KMS-11 (cell line): ENCODE data around the gene GOLGA2.

ENCODE experiments used
- H2AFZ ChIP-seq: fragments of 200-600 bp; sonication (generic); 2 replicates; pipeline ENCODE4 v1.6.1; 2016; ENCODE audit warnings: antibody characterized with exemption, mixed run types, low read depth
- H3K27ac ChIP-seq: fragments of 200-600 bp; sonication (generic); 2 replicates; pipeline ENCODE4 v1.6.1; 2016; ENCODE audit warnings: mild to moderate bottlenecking, mixed run types
- H3K27me3 ChIP-seq: fragments of 200-600 bp; sonication (generic); 2 replicates; pipeline ENCODE4 v1.6.1; 2017; ENCODE audit warnings: mild to moderate bottlenecking, low read depth, mixed run types, moderate library complexity; ENCODE audit not compliant: insufficient read depth
- H3K36me3 ChIP-seq: fragments of 200-600 bp; sonication (generic); 2 replicates; pipeline ENCODE4 v1.6.1; 2017; ENCODE audit warnings: mild to moderate bottlenecking, mixed run types; ENCODE audit not compliant: insufficient read depth
- H3K4me1 ChIP-seq: fragments of 200-600 bp; sonication (generic); 2 replicates; pipeline ENCODE4 v1.6.1; 2016; ENCODE audit warnings: mild to moderate bottlenecking, low read depth, mixed run types; ENCODE audit not compliant: poor library complexity, severe bottlenecking
- H3K4me2 ChIP-seq: fragments of 200-600 bp; sonication (generic); 2 replicates; pipeline ENCODE4 v1.7.0; 2016; ENCODE audit warnings: mild to moderate bottlenecking, mixed run types
- H3K4me3 ChIP-seq: fragments of 200-600 bp; sonication (generic); IDR thresholded peaks from 2 replicates; pipeline ENCODE4 v1.6.1; 2017; ENCODE audit warnings: low read depth, low read length, mixed read lengths; ENCODE audit not compliant: insufficient read depth
- H3K79me2 ChIP-seq: fragments of 200-600 bp; sonication (generic); 2 replicates; pipeline ENCODE4 v1.6.1; 2016; ENCODE audit warnings: low read depth, mixed run types; ENCODE audit not compliant: insufficient read depth
- H3K9ac ChIP-seq: fragments of 200-600 bp; sonication (generic); 2 replicates; pipeline ENCODE4 v1.6.1; 2016; ENCODE audit warnings: mild to moderate bottlenecking, mixed run types
- H4K20me1 ChIP-seq: fragments of 200-600 bp; sonication (generic); 2 replicates; pipeline ENCODE4 v1.6.1; 2016; ENCODE audit warnings: mild to moderate bottlenecking, mixed run types; ENCODE audit not compliant: insufficient read depth
- TF ChIP-seq, protein P1 (sequence below): fragments of 200-600 bp; sonication (generic); conservative IDR thresholded peaks from 2 replicates; pipeline ENCODE4 v1.6.1; 2017; ENCODE audit warnings: low read depth, mild to moderate bottlenecking, antibody characterized with exemption, low read length, moderate library complexity, mixed read lengths

GOLGA2 gene

DNA sequence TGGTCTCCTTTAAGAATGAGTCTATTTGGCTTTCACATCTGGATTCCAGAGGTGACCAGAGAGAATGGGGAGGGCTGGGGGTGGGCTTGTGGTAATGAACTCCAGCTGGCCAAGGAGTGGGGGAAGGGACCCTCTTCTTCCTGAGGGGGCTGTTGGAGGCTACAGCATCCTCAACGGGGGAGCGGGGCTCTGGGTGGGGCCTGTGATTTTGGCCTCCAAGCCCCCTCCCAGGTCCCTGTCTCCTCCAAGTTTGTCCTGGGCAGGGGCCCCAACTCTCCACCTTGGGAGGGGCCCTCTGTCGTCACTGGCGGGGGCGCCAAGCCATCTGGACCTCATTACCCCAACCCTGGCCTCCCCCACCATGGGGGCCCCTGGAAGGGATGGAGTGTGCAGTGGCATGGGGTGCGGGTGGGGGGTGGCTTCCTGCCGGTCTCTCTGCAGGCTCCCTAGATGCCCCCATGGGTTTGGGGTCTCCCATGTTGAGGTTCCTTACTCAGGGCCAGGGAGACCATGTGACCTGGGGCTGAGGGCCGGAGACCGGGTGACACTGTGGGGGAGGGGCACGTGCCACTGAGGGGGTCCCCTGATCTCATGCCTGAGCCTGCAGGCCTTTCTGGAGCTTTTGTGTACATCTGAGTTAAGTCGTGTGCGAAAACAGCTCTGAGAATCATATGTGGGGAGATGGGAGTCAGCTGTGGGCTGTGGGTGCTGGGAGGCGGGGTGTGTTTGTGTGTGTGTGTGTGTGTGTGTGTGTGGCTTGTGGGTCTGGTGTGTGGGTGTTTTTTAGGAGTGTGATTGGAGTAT is 32.4 kb downstream of the GOLGA2 start:
- Histone ChIP-seq H3K27me3 (peaks cover 31% of the 10 kb centered on the region), H3K9ac (no peak overlapping the region), H3K27ac (no peak overlapping the region), H3K4me1 (no peaks in the 10 kb centered on the region), H3K36me3 (no peaks in the 10 kb centered on the region), H2AFZ (no peak overlapping the region), H3K4me3 (no peak overlapping the region), H4K20me1 (no peaks in the 10 kb centered on the region), H3K79me2 (no peaks in the 10 kb centered on the region), H3K4me2 (no peak overlapping the region)
- TF ChIP-seq, protein P1, sequence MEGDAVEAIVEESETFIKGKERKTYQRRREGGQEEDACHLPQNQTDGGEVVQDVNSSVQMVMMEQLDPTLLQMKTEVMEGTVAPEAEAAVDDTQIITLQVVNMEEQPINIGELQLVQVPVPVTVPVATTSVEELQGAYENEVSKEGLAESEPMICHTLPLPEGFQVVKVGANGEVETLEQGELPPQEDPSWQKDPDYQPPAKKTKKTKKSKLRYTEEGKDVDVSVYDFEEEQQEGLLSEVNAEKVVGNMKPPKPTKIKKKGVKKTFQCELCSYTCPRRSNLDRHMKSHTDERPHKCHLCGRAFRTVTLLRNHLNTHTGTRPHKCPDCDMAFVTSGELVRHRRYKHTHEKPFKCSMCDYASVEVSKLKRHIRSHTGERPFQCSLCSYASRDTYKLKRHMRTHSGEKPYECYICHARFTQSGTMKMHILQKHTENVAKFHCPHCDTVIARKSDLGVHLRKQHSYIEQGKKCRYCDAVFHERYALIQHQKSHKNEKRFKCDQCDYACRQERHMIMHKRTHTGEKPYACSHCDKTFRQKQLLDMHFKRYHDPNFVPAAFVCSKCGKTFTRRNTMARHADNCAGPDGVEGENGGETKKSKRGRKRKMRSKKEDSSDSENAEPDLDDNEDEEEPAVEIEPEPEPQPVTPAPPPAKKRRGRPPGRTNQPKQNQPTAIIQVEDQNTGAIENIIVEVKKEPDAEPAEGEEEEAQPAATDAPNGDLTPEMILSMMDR, result no peak

DNA sequence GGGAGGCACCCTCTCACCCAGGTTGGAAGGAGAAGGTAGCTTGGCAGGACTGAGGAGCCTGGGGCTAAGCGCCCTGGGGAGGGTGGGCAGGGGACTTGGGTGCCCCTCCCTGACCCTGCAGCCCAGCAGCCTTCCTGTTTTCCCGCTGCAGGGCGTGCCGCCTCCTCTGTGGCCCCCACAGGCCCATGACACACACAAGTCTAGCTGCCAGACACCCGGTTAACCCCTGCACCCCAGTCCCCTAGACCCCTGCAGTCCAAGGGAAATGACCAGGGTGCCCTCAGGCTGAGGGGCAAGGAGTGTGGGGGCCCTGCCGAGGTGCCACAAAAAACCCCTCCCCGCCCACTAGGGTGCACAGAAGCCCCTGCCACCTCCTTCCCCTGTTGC is 33.0 kb downstream of the GOLGA2 start:
- Histone ChIP-seq H3K9ac (no peak overlapping the region), H3K27me3 (peaks cover 31% of the 10 kb centered on the region), H4K20me1 (no peaks in the 10 kb centered on the region), H3K27ac (no peak overlapping the region), H3K4me3 (no peak overlapping the region), H3K4me2 (no peak overlapping the region), H3K4me1 (no peaks in the 10 kb centered on the region), H3K36me3 (no peaks in the 10 kb centered on the region), H2AFZ (no peak overlapping the region), H3K79me2 (no peaks in the 10 kb centered on the region)
- TF ChIP-seq, protein P1, result no peak

- no peaks in the 10 kb centered on the region for H3K4me1 ChIP-seq
- no peak overlapping the region for H3K9ac ChIP-seq
- H3K79me2 ChIP-seq, result no peaks in the 10 kb centered on the region
- no peaks in the 10 kb centered on the region for H4K20me1 ChIP-seq
- no peak overlapping the region for H3K4me3 ChIP-seq
- no peak overlapping the region for H2AFZ ChIP-seq
- peaks cover 31% of the 10 kb centered on the region for H3K27me3 ChIP-seq
- TF ChIP-seq, protein P1, result no peak
- H3K27ac ChIP-seq, result no peak overlapping the region
- H3K4me2 ChIP-seq, result no peak overlapping the region
- H3K36me3 ChIP-seq, result no peaks in the 10 kb centered on the region
These were observed 33.7 kb downstream of the GOLGA2 start for GRCh38 chr9:128242124-128242523.

DNA sequence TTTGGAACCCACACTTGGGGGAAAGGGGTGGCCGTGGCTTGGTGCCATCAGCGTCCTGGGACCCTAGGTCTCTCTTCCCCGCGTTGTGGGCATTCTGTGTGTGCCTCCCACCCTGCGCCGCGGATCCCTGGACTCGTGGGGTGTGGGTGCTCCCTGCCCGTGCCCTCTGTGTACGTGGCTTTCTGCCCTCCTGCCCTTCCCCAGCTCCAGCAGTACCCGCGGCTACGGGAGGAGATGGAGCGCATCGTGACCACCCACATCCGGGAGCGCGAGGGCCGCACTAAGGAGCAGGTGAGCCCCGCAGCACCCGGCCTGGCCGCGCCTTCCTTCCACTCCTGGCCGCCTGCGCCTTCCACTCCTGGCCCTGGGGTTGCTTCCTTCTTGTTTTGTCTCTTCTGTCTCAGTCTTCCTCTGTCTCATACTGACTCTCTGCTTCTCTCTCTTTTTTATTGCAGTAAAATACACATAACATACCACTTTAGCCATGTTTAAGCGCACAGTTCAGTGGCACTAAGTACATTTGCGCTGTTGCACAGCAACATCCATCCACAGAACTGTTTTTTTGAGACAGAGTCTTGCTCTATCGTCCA is 41.9 kb downstream of the GOLGA2 start:
- H2AFZ ChIP-seq, result no peak overlapping the region
- H3K4me2 ChIP-seq, result no peak overlapping the region
- H3K9ac ChIP-seq, result no peak overlapping the region
- no peak overlapping the region for H3K27ac ChIP-seq
- peaks cover 29% of the 10 kb centered on the region; the same call in 1 of the 2 replicates for H3K27me3 ChIP-seq
- H3K36me3 ChIP-seq, result no peaks in the 10 kb centered on the region
- TF ChIP-seq, protein P1, result no peak
- no peaks in the 10 kb centered on the region for H4K20me1 ChIP-seq
- no peaks in the 10 kb centered on the region for H3K4me1 ChIP-seq
- no peak overlapping the region for H3K4me3 ChIP-seq
- H3K79me2 ChIP-seq, result no peaks in the 10 kb centered on the region
